Esophagus squamous epithelium (tissue), 5 donors: Measurements from ENCODE around the gene ZNF532. TPM values are rescaled to one million over a fixed set of nuclear protein-coding genes. Genes with fewer than 3 reads are reported as not detected.

Experiments used
- DNase-seq: peaks from one replicate; lab custom pipeline; 2025; lab: John Stamatoyannopoulos, UW
- H3K27ac ChIP-seq, 4 donors: fragments of 200-600 bp; sonication (generic); one replicate each; pipeline ENCODE4 v1.5.1; 2016 to 2019; ENCODE audit warnings: mild to moderate bottlenecking in 1 of 4
- H3K27me3 ChIP-seq, 4 donors: fragments of 200-600 bp; sonication (generic); 1 replicate in 3 of 4; 2 replicates in 1 of 4; pipeline versions ENCODE4 v1.5.1 to v1.6.0; 2017 to 2021; ENCODE audit warnings: antibody characterized with exemption in 1 of 4
- H3K36me3 ChIP-seq, 3 donors: fragments of 200-600 bp; sonication (generic); one replicate each; pipeline ENCODE4 v1.5.1; 2016 to 2019
- H3K4me1 ChIP-seq, 3 donors: fragments of 200-600 bp; sonication (generic); one replicate each; pipeline ENCODE4 v1.5.1; 2017 to 2019
- H3K4me3 ChIP-seq, 4 donors: fragments of 200-600 bp; sonication (generic); 1 replicate in 3 of 4; 2 replicates in 1 of 4; pipeline ENCODE4 v1.5.1; 2016 to 2019; ENCODE audit warnings: mild to moderate bottlenecking in 2 of 4, moderate library complexity in 1 of 4
- H3K9me3 ChIP-seq, 3 donors: fragments of 200-600 bp; sonication (generic); one replicate each; pipeline ENCODE4 v1.5.1; 2016 to 2019
- CTCF ChIP-seq, 6 experiments: fragments of 450-650 bp in 4 of 6; fragments of 200-600 bp in 2 of 6; sonication (generic) in 2 of 6; IDR thresholded peaks; one replicate each; pipeline ENCODE4 v1.5.1; 2016 to 2019; ENCODE audit warnings: antibody characterized with exemption in 6 of 6, mild to moderate bottlenecking in 4 of 6, moderate library complexity in 4 of 6
- POLR2A ChIP-seq, 4 donors: fragments of 450-650 bp; IDR thresholded peaks; one replicate each; pipeline ENCODE4 v1.6.1; 2017; ENCODE audit warnings: antibody characterized with exemption in 4 of 4, mild to moderate bottlenecking in 4 of 4, moderate library complexity in 3 of 4
- WGBS, 2 donors: methylation state at CpG; one replicate each; pipeline ENCODE4 v1.1.5; 2018; 5-methylcytosine and 5-hydroxymethylcytosine counted together
- intact Hi-C: fragments of 100-400 bp; cut with DNase I; formaldehyde crosslinking; loops from one replicate; pipeline ENCODE4 v1.15.0; 2022
- total RNA-seq, 4 donors: library from RNA; depleted of rRNA; stranded (reverse); fragments of >200 nt; gene quantifications; one replicate each; pipeline ENCODE4 v1.1.0, GENCODE V29; 2016
- donor health status: DM: yes; HTN: yes; CAD: no.

ZNF532 gene
- total RNA-seq, 4 donors from 2014 or later = 30.7 to 52.3 (median 32.6) TPM

GRCh38 chr18:58966005-58966677, 101.5 kb downstream of the ZNF532 start:
- Histone ChIP-seq H3K36me3 (peaks cover 0 to 59% (median 0%) of the 10 kb centered on the region in 3 donors), H3K4me3 (no peak overlapping the region), H3K9me3 (no peaks in the 10 kb centered on the region), H3K27ac (peak overlapping the region in 1 of 4 donors; percentile 48), H3K27me3 (no peaks in the 10 kb centered on the region), H3K4me1 (peaks cover 0 to 25% (median 10%) of the 10 kb centered on the region in 3 donors)
- intact Hi-C loops = no loop called here
- 32 to 47% methylated on average over 3 of the region's 3 CpGs for WGBS, 2 donors
- DNase-seq = no peak
- TF ChIP-seq POLR2A (IDR thresholded peaks at IDR 0.05) (no peak), CTCF (IDR thresholded peaks at IDR 0.05) (no peak)

- no peak for TF ChIP-seq POLR2A (IDR thresholded peaks at IDR 0.05)
- TF ChIP-seq CTCF (IDR thresholded peaks at IDR 0.05) = no peak
- Histone ChIP-seq H3K27me3 (no peaks in the 10 kb centered on the region), H3K27ac (no peak overlapping the region), H3K9me3 (no peaks in the 10 kb centered on the region), H3K4me3 (no peak overlapping the region), H3K4me1 (peaks cover 0 to 25% (median 10%) of the 10 kb centered on the region in 3 donors), H3K36me3 (peaks cover 0 to 55% (median 0%) of the 10 kb centered on the region in 3 donors)
- DNase-seq = no peak
- intact Hi-C loops = no loop called here
- WGBS, 2 donors = 62 to 67% methylated on average over 3 of the region's 3 CpGs
Measured at GRCh38 chr18:58966704-58967103, 102.0 kb downstream of the ZNF532 start.

- Histone ChIP-seq H3K27ac (peak overlapping the region in 2 of 4 donors; percentile 24 to 34), H3K4me3 (no peak overlapping the region), H3K27me3 (no peaks in the 10 kb centered on the region), H3K4me1 (peaks cover 0 to 25% (median 10%) of the 10 kb centered on the region in 3 donors), H3K9me3 (no peaks in the 10 kb centered on the region), H3K36me3 (peaks cover 0 to 50% (median 0%) of the 10 kb centered on the region in 3 donors)
- WGBS, 2 donors = 78 to 93% methylated on average over 1 to 5 of the region's 5 CpGs
- no peak for TF ChIP-seq CTCF (IDR thresholded peaks at IDR 0.05)
- no peak for TF ChIP-seq POLR2A (IDR thresholded peaks at IDR 0.05)
- DNase-seq = no peak
- intact Hi-C loops = no loop called here
Measured at GRCh38 chr18:58967751-58968254, 103.1 kb downstream of the ZNF532 start.

GRCh38 chr18:58970943-58971790, 106.5 kb downstream of the ZNF532 start:
- intact Hi-C loops = no loop called here
- Histone ChIP-seq H3K27ac (no peak overlapping the region), H3K36me3 (peaks cover 0 to 58% (median 0%) of the 10 kb centered on the region in 3 donors), H3K4me1 (peaks cover 0 to 14% (median 10%) of the 10 kb centered on the region in 3 donors), H3K4me3 (no peak overlapping the region), H3K9me3 (no peaks in the 10 kb centered on the region), H3K27me3 (no peaks in the 10 kb centered on the region)
- TF ChIP-seq POLR2A (IDR thresholded peaks at IDR 0.05) = no peak
- TF ChIP-seq CTCF (IDR thresholded peaks at IDR 0.05) = no peak
- DNase-seq = no peak
- WGBS, 2 donors = 78 to 87% methylated on average over 14 of the region's 14 CpGs
